Astrocyte (in vitro differentiated cells and primary cell): ENCODE results near the gene DDX17. TPM values are rescaled to one million over a fixed set of nuclear protein-coding genes. Genes with fewer than 3 reads are reported as not detected.
A peak's percentile ranks its signal among the peaks of the same experiment; 100 is the strongest.

Experiments
- DNase-seq: peaks from one replicate; pipeline ENCODE4 v3.0.0-alpha.2; 2010; ENCODE audit warnings: low read depth
- FAIRE-seq: peaks from 2 replicates; lab custom pipeline; 2011; peaks lifted over from hg19 to GRCh38; lab: Jason Lieb, UNC
- H2AFZ ChIP-seq: 2 replicates; pipeline ENCODE4 v1.6.0; 2012; ENCODE audit warnings: low read depth, low read length, inconsistent platforms
- H3K27ac ChIP-seq: 2 replicates; pipeline ENCODE4 v1.5.1; 2011; ENCODE audit warnings: low read depth, low read length, inconsistent platforms
- H3K27me3 ChIP-seq: 2 replicates; pipeline ENCODE4 v1.6.0; 2011; ENCODE audit warnings: low read length, inconsistent platforms; ENCODE audit not compliant: insufficient read depth
- H3K36me3 ChIP-seq: 2 replicates; pipeline ENCODE4 v1.5.1; 2011; ENCODE audit warnings: low read length, inconsistent platforms; ENCODE audit not compliant: insufficient read depth
- H3K4me1 ChIP-seq: 2 replicates; pipeline ENCODE4 v1.5.1; 2011; ENCODE audit warnings: low read length, inconsistent platforms; ENCODE audit not compliant: insufficient read depth
- H3K4me2 ChIP-seq: 2 replicates; pipeline ENCODE4 v1.6.0; 2012; ENCODE audit warnings: low read length, inconsistent platforms
- H3K4me3 ChIP-seq: 2 replicates; pipeline ENCODE4 v1.5.1; 2011; ENCODE audit warnings: low read depth, mild to moderate bottlenecking, low read length, inconsistent platforms; ENCODE audit not compliant: insufficient read depth
- H3K79me2 ChIP-seq: 2 replicates; pipeline ENCODE4 v1.6.0; 2012; ENCODE audit warnings: mild to moderate bottlenecking, low read length, inconsistent platforms; ENCODE audit not compliant: insufficient read depth
- H3K9ac ChIP-seq: 2 replicates; pipeline ENCODE4 v1.6.0; 2012; ENCODE audit warnings: mild to moderate bottlenecking, low read length, inconsistent platforms
- H3K9me3 ChIP-seq: 2 replicates; pipeline ENCODE4 v1.5.1; 2012; ENCODE audit warnings: low read depth, mild to moderate bottlenecking, low read length, inconsistent platforms; ENCODE audit not compliant: insufficient read depth
- H4K20me1 ChIP-seq: 2 replicates; pipeline ENCODE4 v1.6.0; 2012; ENCODE audit warnings: low read length, inconsistent platforms; ENCODE audit not compliant: insufficient read depth
- H3K27ac Mint-ChIP-seq: one replicate; pipeline ENCODE4 v1.8.0; 2021; ENCODE audit warnings: mild to moderate bottlenecking, mixed read lengths; ENCODE audit not compliant: unreplicated experiment
- H3K27me3 Mint-ChIP-seq: one replicate; pipeline ENCODE4 v1.8.0; 2021; ENCODE audit warnings: low read depth, mixed read lengths; ENCODE audit not compliant: unreplicated experiment
- H3K36me3 Mint-ChIP-seq: one replicate; pipeline ENCODE4 v1.8.0; 2021; ENCODE audit warnings: low read depth, mixed read lengths; ENCODE audit not compliant: unreplicated experiment
- H3K4me1 Mint-ChIP-seq: one replicate; pipeline ENCODE4 v1.8.0; 2021; ENCODE audit warnings: low read depth, mixed read lengths; ENCODE audit not compliant: unreplicated experiment
- H3K4me3 Mint-ChIP-seq: one replicate; pipeline ENCODE4 v1.8.0; 2021; ENCODE audit warnings: mild to moderate bottlenecking, moderate library complexity, mixed read lengths; ENCODE audit not compliant: unreplicated experiment
- H3K9me3 Mint-ChIP-seq: one replicate; pipeline ENCODE4 v1.8.0; 2021; ENCODE audit warnings: mild to moderate bottlenecking, mixed read lengths; ENCODE audit not compliant: unreplicated experiment
- EZH2 ChIP-seq: IDR thresholded peaks from 2 replicates; pipeline ENCODE4 v1.6.1; 2012; ENCODE audit warnings: mild to moderate bottlenecking, low read length, inconsistent platforms; ENCODE audit not compliant: insufficient read depth
- total RNA-seq: library from RNA; stranded (reverse); gene quantifications from 2 replicates; pipeline ENCODE4 v1.2.1, GENCODE V29; 2021
- TF ChIP-seq, protein P1 (sequence below): IDR thresholded peaks from 2 replicates; pipeline ENCODE4 v1.5.1; 2011; ENCODE audit warnings: low read depth, mild to moderate bottlenecking, inconsistent platforms, low read length, moderate library complexity; ENCODE audit not compliant: insufficient read depth

The DDX17 gene
- total RNA-seq, 1 donor from 2014 or later: 258 TPM

- H3K9ac ChIP-seq: no peak overlapping the region
- Mint-ChIP-seq H3K27ac (no peak overlapping the region), H3K4me1 (peaks cover 3% of the 10 kb centered on the region), H3K36me3 (no peaks in the 10 kb centered on the region), H3K4me3 (no peak overlapping the region), H3K27me3 (peaks cover 51% of the 10 kb centered on the region), H3K9me3 (no peaks in the 10 kb centered on the region)
- H3K4me1 ChIP-seq: peaks cover 3% of the 10 kb centered on the region
- H3K36me3 ChIP-seq: no peaks in the 10 kb centered on the region
- H3K4me3 ChIP-seq: no peak overlapping the region
- H3K9me3 ChIP-seq: no peaks in the 10 kb centered on the region
- H4K20me1 ChIP-seq: peaks cover 6% of the 10 kb centered on the region
- H3K4me2 ChIP-seq: no peak overlapping the region
- no peak overlapping the region for H3K27ac ChIP-seq
- no peaks in the 10 kb centered on the region for H3K79me2 ChIP-seq
- H3K27me3 ChIP-seq: peaks cover 51% of the 10 kb centered on the region
- TF ChIP-seq, protein P1, sequence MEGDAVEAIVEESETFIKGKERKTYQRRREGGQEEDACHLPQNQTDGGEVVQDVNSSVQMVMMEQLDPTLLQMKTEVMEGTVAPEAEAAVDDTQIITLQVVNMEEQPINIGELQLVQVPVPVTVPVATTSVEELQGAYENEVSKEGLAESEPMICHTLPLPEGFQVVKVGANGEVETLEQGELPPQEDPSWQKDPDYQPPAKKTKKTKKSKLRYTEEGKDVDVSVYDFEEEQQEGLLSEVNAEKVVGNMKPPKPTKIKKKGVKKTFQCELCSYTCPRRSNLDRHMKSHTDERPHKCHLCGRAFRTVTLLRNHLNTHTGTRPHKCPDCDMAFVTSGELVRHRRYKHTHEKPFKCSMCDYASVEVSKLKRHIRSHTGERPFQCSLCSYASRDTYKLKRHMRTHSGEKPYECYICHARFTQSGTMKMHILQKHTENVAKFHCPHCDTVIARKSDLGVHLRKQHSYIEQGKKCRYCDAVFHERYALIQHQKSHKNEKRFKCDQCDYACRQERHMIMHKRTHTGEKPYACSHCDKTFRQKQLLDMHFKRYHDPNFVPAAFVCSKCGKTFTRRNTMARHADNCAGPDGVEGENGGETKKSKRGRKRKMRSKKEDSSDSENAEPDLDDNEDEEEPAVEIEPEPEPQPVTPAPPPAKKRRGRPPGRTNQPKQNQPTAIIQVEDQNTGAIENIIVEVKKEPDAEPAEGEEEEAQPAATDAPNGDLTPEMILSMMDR: no peak
- no peak for TF ChIP-seq EZH2
- no peak for DNase-seq
- H2AFZ ChIP-seq: no peak overlapping the region
- no peak for FAIRE-seq
Measured at GRCh38 chr22:38460426-38460840, 45.7 kb downstream of the DDX17 start.

GRCh38 chr22:38456841-38457699, 49.0 kb downstream of the DDX17 start:
- DNase-seq (no peak), FAIRE-seq (no peak)
- Mint-ChIP-seq H3K4me3 (peak overlapping the region; percentile 78), H3K9me3 (no peaks in the 10 kb centered on the region), H3K27ac (no peak overlapping the region), H3K27me3 (peaks cover 69% of the 10 kb centered on the region), H3K4me1 (peaks cover 3% of the 10 kb centered on the region), H3K36me3 (no peaks in the 10 kb centered on the region)
- H3K27me3 ChIP-seq: peaks cover 67% of the 10 kb centered on the region
- no peak overlapping the region for H3K4me3 ChIP-seq
- no peaks in the 10 kb centered on the region for H3K9me3 ChIP-seq
- no peak overlapping the region for H3K9ac ChIP-seq
- no peak for TF ChIP-seq EZH2
- TF ChIP-seq, protein P1: no peak
- no peak overlapping the region for H3K4me2 ChIP-seq
- H3K36me3 ChIP-seq: no peaks in the 10 kb centered on the region
- H3K27ac ChIP-seq: no peak overlapping the region
- H2AFZ ChIP-seq: no peak overlapping the region
- peaks cover 13% of the 10 kb centered on the region for H4K20me1 ChIP-seq
- H3K4me1 ChIP-seq: peaks cover 7% of the 10 kb centered on the region
- H3K79me2 ChIP-seq: no peaks in the 10 kb centered on the region

- TF ChIP-seq, protein P1: no peak
- no peak for TF ChIP-seq EZH2
Measured at GRCh38 chr22:38456272-38456835, 49.8 kb downstream of the DDX17 start.

More at GRCh38 chr22:38456272-38456835, 49.8 kb downstream of the DDX17 start:
- no peak for DNase-seq
- H3K36me3 Mint-ChIP-seq: no peaks in the 10 kb centered on the region
- peaks cover 69% of the 10 kb centered on the region for H3K27me3 Mint-ChIP-seq
- H3K4me3 Mint-ChIP-seq: peak overlapping the region; percentile 78
- FAIRE-seq: no peak
- Histone ChIP-seq H3K27me3 (peaks cover 73% of the 10 kb centered on the region), H3K36me3 (no peaks in the 10 kb centered on the region), H2AFZ (no peak overlapping the region), H3K79me2 (no peaks in the 10 kb centered on the region), H3K9me3 (no peaks in the 10 kb centered on the region), H4K20me1 (peaks cover 13% of the 10 kb centered on the region), H3K27ac (no peak overlapping the region), H3K4me1 (peaks cover 7% of the 10 kb centered on the region), H3K4me2 (peak overlapping the region; percentile 79), H3K9ac (no peak overlapping the region), H3K4me3 (no peak overlapping the region)
- no peak overlapping the region for H3K27ac Mint-ChIP-seq
- no peaks in the 10 kb centered on the region for H3K9me3 Mint-ChIP-seq
- peaks cover 3% of the 10 kb centered on the region for H3K4me1 Mint-ChIP-seq
